Neural cell (in vitro differentiated cells): ENCODE measurements around the gene MIER1. TPM values are rescaled to one million over a fixed set of nuclear protein-coding genes. Genes with fewer than 3 reads are reported as not detected.

Experiments
- H2AFZ ChIP-seq: fragments of 200-600, 300-800 bp; sonication (generic), shearing (Covaris generic); 2 replicates; pipeline ENCODE4 v1.6.0; 2014; ENCODE audit warnings: low read depth, mild to moderate bottlenecking, antibody characterized with exemption, low read length, moderate library complexity
- H3F3A ChIP-seq: fragments of 200-600 bp; shearing (Covaris generic); 2 replicates; pipeline ENCODE4 v1.6.1; 2016; ENCODE audit warnings: mild to moderate bottlenecking, moderate library complexity, mixed read lengths, antibody characterized with exemption, low read length; ENCODE audit not compliant: insufficient read depth, poor library complexity, severe bottlenecking
- H3K27ac ChIP-seq: fragments of 200-600, 300-800 bp; sonication (generic), shearing (Covaris generic); 2 replicates; pipeline ENCODE4 v1.5.1; 2014; ENCODE audit warnings: mild to moderate bottlenecking, low read length, moderate library complexity
- H3K27me3 ChIP-seq: fragments of 300-800, 200-600 bp; sonication (generic), shearing (Covaris generic); 2 replicates; pipeline ENCODE4 v1.6.0; 2014; ENCODE audit warnings: mild to moderate bottlenecking, low read depth, low read length, moderate library complexity; ENCODE audit not compliant: insufficient read depth
- H3K36me3 ChIP-seq: fragments of 300-800, 200-600 bp; sonication (generic), shearing (Covaris generic); 2 replicates; pipeline ENCODE4 v1.5.1; 2014; ENCODE audit warnings: mild to moderate bottlenecking, antibody characterized with exemption, low read length, moderate library complexity; ENCODE audit not compliant: insufficient read depth
- H3K4me2 ChIP-seq: fragments of 300-800, 200-600 bp; sonication (generic), shearing (Covaris generic); 2 replicates; pipeline ENCODE4 v1.6.0; 2014; ENCODE audit warnings: mild to moderate bottlenecking, low read length
- H3K4me3 ChIP-seq: fragments of 300-800, 200-600 bp; sonication (generic), shearing (Covaris generic); 2 replicates; pipeline ENCODE4 v1.5.1; 2014; ENCODE audit warnings: mild to moderate bottlenecking, low read length, moderate library complexity
- H3K79me2 ChIP-seq: fragments of 200-600 bp; shearing (Covaris generic); replicated peaks from 2 replicates; pipeline ENCODE4 v1.6.0; 2014; ENCODE audit warnings: mild to moderate bottlenecking, low read length, moderate library complexity; ENCODE audit not compliant: insufficient read depth
- H3K9ac ChIP-seq: fragments of 300-800, 200-600 bp; sonication (generic), shearing (Covaris generic); 2 replicates; pipeline ENCODE4 v1.6.1; 2016; ENCODE audit warnings: mild to moderate bottlenecking, low read length, mixed read lengths
- H3K9me2 ChIP-seq: fragments of 200-600 bp; shearing (Covaris generic); 2 replicates; pipeline ENCODE4 v1.6.1; 2016; ENCODE audit warnings: mild to moderate bottlenecking, low read length, mixed read lengths; ENCODE audit not compliant: insufficient read depth
- H3K9me3 ChIP-seq: fragments of 200-600, 300-800 bp; sonication (generic), shearing (Covaris generic); 2 replicates; pipeline ENCODE4 v1.6.1; 2016; ENCODE audit warnings: mild to moderate bottlenecking, mixed run types, low read length, moderate library complexity, mixed read lengths
- H4K20me1 ChIP-seq: fragments of 200-600 bp; shearing (Covaris generic); 2 replicates; pipeline ENCODE4 v1.6.1; 2016; ENCODE audit warnings: mild to moderate bottlenecking, mixed run types; ENCODE audit not compliant: insufficient read depth
- EP300 ChIP-seq: fragments of 450-650 bp; conservative IDR thresholded peaks from 2 replicates; pipeline ENCODE4 v1.6.1; 2014; ENCODE audit warnings: antibody characterized with exemption, mild to moderate bottlenecking, moderate library complexity; ENCODE audit not compliant: poor library complexity, severe bottlenecking
- EZH2 ChIP-seq: fragments of 200-600, 300-800 bp; shearing (Covaris generic), sonication (generic); IDR thresholded peaks from 2 replicates; pipeline ENCODE4 v1.6.1; 2014; ENCODE audit warnings: antibody characterized with exemption, low read length, borderline replicate concordance, mild to moderate bottlenecking; ENCODE audit not compliant: insufficient read depth, poor library complexity, severe bottlenecking
- MXI1 ChIP-seq: fragments of 450-650 bp; conservative IDR thresholded peaks from 2 replicates; pipeline ENCODE4 v1.6.1; 2014; ENCODE audit warnings: antibody characterized with exemption, mild to moderate bottlenecking; ENCODE audit not compliant: poor library complexity, severe bottlenecking
- POLR2AphosphoS5 ChIP-seq: IDR thresholded peaks from 2 replicates; pipeline ENCODE4 v1.6.1; 2012
- RAD21 ChIP-seq: fragments of 450-650 bp; conservative IDR thresholded peaks from 2 replicates; pipeline ENCODE4 v1.6.1; 2014; ENCODE audit warnings: antibody characterized with exemption, mild to moderate bottlenecking, moderate library complexity
- SMC3 ChIP-seq: fragments of 450-650 bp; conservative IDR thresholded peaks from 2 replicates; pipeline ENCODE4 v1.6.1; 2014; ENCODE audit warnings: antibody characterized with exemption, mild to moderate bottlenecking, moderate library complexity; ENCODE audit not compliant: poor library complexity
- TAF1 ChIP-seq: IDR thresholded peaks from 2 replicates; pipeline ENCODE4 v1.6.1; 2012; ENCODE audit warnings: low read depth
- polyA minus RNA-seq: library from RNA; depleted of rRNA, polyadenylated mRNA; stranded (reverse); fragments of >200 nt; gene quantifications from 2 replicates; pipeline ENCODE4 v1.2.3, GENCODE V29; 2014
- polyA plus RNA-seq: library from polyadenylated mRNA; depleted of rRNA; stranded (reverse); fragments of >200 nt; gene quantifications from 2 replicates; pipeline ENCODE4 v1.2.3, GENCODE V29; 2014
- TF ChIP-seq, protein P1 (sequence below): IDR thresholded peaks from 2 replicates; pipeline ENCODE4 v1.6.1; 2012; ENCODE audit warnings: borderline replicate concordance
- TF ChIP-seq, protein P2 (sequence below): fragments of 450-650 bp; IDR thresholded peaks from 2 replicates; pipeline ENCODE4 v1.5.1; 2014; ENCODE audit warnings: antibody characterized with exemption, mild to moderate bottlenecking, moderate library complexity; ENCODE audit not compliant: poor library complexity, severe bottlenecking

The MIER1 gene
- 13.1 and 16.1 TPM in 2 replicates for polyA plus RNA-seq
- 34.8 and 44.9 TPM in 2 replicates for polyA minus RNA-seq

DNA sequence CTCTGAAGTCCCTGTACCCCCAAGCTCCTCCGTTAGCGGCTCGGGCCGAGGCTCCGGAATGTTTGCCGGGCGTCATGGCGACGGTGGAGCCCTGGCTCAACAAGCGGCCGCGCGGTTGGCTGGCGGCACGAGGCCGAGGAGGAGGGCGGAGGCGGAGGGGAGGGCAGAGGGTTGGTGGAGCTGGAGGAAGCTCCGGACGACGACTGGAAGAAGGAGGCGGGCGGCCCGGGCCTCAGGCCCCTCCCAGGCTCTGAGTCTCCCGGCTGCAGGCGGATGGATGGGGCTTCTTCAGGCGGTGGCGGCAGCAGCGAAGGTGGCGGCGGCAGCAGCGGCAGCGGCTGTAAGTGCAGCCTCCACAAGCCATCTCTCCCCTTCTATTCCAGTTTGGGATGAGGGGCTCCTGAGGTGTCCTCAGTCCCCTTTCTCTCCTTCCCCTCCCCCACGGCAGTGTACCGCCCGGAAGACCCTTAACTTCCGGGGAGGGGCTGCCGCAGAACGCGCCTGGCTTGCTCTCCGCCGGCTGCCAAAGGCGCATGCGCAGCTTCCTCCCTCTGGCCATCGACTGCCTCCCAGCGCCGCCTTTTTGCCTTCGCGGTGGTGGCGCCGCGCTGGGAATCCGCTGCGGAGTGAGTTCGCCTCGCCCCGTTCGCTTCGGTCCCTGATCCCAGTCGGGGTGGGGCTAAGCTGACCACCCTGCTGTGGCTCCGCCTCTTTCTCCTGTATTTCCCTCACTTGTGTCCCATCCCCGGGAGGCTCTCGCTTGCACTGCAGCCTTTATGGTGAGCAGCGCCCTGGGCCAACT lies at the start of gene MIER1, which contains the start of gene DNAI4:
TSS of gene MIER1 (plus strand) at position 235 of the 802 bp plus-strand sequence. CDS start at position 274, 39 bp downstream.
TSS of gene DNAI4 (minus strand) at position 101 of the 802 bp plus-strand sequence. CDS start at position 76, 25 bp downstream.
- no peaks in the 10 kb centered on the region for H3F3A ChIP-seq
- H3K9ac ChIP-seq, result peak within 1 kb of the TSS; percentile 87
- H3K9me2 ChIP-seq, result no peaks in the 10 kb centered on the region
- H3K4me3 ChIP-seq, result peak within 1 kb of the TSS; percentile 75
- no peaks in the 10 kb centered on the region for H4K20me1 ChIP-seq
- no peaks in the 10 kb centered on the region for H3K9me3 ChIP-seq
- no peaks in the 10 kb centered on the region for H3K36me3 ChIP-seq
- peak within 1 kb of the TSS; percentile 90 for H3K27ac ChIP-seq
- peak within 1 kb of the TSS; percentile 63 for H2AFZ ChIP-seq
- peaks cover 28% of the 10 kb centered on the region for H3K79me2 ChIP-seq
- TF ChIP-seq EZH2 (no peak), TAF1 (peak; percentile 60), RAD21 (no peak), MXI1 (peak; percentile 78), EP300 (peak; percentile 83), POLR2AphosphoS5 (peak; percentile 84), SMC3 (no peak)
- TF ChIP-seq, protein P1, sequence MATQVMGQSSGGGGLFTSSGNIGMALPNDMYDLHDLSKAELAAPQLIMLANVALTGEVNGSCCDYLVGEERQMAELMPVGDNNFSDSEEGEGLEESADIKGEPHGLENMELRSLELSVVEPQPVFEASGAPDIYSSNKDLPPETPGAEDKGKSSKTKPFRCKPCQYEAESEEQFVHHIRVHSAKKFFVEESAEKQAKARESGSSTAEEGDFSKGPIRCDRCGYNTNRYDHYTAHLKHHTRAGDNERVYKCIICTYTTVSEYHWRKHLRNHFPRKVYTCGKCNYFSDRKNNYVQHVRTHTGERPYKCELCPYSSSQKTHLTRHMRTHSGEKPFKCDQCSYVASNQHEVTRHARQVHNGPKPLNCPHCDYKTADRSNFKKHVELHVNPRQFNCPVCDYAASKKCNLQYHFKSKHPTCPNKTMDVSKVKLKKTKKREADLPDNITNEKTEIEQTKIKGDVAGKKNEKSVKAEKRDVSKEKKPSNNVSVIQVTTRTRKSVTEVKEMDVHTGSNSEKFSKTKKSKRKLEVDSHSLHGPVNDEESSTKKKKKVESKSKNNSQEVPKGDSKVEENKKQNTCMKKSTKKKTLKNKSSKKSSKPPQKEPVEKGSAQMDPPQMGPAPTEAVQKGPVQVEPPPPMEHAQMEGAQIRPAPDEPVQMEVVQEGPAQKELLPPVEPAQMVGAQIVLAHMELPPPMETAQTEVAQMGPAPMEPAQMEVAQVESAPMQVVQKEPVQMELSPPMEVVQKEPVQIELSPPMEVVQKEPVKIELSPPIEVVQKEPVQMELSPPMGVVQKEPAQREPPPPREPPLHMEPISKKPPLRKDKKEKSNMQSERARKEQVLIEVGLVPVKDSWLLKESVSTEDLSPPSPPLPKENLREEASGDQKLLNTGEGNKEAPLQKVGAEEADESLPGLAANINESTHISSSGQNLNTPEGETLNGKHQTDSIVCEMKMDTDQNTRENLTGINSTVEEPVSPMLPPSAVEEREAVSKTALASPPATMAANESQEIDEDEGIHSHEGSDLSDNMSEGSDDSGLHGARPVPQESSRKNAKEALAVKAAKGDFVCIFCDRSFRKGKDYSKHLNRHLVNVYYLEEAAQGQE, result peak; percentile 82
- TF ChIP-seq, protein P2, sequence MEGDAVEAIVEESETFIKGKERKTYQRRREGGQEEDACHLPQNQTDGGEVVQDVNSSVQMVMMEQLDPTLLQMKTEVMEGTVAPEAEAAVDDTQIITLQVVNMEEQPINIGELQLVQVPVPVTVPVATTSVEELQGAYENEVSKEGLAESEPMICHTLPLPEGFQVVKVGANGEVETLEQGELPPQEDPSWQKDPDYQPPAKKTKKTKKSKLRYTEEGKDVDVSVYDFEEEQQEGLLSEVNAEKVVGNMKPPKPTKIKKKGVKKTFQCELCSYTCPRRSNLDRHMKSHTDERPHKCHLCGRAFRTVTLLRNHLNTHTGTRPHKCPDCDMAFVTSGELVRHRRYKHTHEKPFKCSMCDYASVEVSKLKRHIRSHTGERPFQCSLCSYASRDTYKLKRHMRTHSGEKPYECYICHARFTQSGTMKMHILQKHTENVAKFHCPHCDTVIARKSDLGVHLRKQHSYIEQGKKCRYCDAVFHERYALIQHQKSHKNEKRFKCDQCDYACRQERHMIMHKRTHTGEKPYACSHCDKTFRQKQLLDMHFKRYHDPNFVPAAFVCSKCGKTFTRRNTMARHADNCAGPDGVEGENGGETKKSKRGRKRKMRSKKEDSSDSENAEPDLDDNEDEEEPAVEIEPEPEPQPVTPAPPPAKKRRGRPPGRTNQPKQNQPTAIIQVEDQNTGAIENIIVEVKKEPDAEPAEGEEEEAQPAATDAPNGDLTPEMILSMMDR, result peak; percentile 57
- no peaks in the 10 kb centered on the region for H3K27me3 ChIP-seq
- peak within 1 kb of the TSS; percentile 76 for H3K4me2 ChIP-seq

DNA sequence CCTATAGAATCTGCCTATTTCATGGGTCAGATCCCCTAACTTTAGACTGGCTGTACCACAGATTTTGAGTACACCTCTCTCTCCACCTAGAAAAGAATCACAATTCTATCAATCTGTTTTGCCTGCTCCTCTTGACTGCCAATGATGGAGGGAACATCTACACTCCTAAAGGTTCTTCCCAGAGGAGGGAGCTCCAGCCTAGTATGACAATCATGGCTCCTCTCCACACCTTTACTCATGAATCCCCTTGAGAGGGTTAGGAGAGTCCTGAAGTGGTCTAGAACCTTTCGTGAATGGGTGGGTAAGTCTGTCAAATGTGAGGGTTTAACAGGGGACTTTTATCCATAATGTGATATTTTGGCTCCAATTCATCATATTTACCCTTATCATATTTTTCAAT lies 48.1 kb upstream of the MIER1 start:
- Histone ChIP-seq H3K27me3 (no peaks in the 10 kb centered on the region), H3K9ac (no peak overlapping the region), H3K4me2 (no peak overlapping the region), H3K4me3 (no peak overlapping the region), H2AFZ (no peak overlapping the region), H3K9me3 (no peaks in the 10 kb centered on the region), H4K20me1 (no peaks in the 10 kb centered on the region), H3F3A (no peaks in the 10 kb centered on the region), H3K79me2 (no peaks in the 10 kb centered on the region), H3K36me3 (no peaks in the 10 kb centered on the region), H3K27ac (no peak overlapping the region), H3K9me2 (peaks cover 3% of the 10 kb centered on the region)
- TF ChIP-seq SMC3 (no peak), EZH2 (no peak), POLR2AphosphoS5 (no peak), RAD21 (no peak), TAF1 (no peak), EP300 (no peak)
